Activated effector memory CD4-positive, alpha-beta T cell treated with Interleukin-2 at 50 U/mL for 16 hours (primary cell): Measurements from ENCODE around the gene DUSP12.
"Not testable (repeated sequence)": the region's sequence is repeated elsewhere in the genome, so short reads cannot be mapped to it uniquely, and the experiment has no call there.

Experiments used
- DNase-seq: peaks from one replicate; pipeline ENCODE4 v3.0.0-alpha.2; 2020

Gene DUSP12

DNA sequence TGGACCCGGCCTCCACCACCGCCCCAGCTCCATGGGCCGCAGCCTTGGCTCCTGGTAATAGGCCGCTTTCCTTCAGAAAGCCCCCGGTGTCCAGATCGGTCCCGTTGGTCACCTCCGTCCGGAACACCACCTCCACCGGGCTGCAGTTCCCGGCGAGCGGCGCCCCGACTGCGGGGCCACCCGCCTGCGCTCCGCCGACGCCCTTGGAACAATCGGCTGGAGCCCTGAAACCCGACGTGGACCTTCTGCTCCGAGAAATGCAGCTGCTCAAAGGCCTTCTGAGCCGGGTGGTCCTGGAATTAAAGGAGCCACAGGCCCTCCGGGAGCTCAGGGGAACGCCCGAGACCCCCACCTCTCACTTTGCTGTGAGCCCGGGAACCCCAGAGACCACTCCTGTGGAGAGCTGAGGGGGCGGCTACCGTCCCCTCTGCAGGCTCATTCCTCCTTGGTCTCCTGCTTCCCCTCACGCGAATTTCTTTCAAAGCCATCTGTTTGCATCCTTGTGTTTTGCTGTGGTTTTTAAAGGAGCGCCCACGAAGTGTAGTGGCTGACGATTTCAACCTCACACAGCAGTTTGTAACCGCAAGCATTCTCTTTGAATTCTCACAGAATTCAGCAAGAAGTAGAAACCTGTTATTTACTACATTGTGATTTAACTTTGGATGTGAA, 22.2 kb upstream of the DUSP12 start:
- peak; percentile 19 for DNase-seq

DNA sequence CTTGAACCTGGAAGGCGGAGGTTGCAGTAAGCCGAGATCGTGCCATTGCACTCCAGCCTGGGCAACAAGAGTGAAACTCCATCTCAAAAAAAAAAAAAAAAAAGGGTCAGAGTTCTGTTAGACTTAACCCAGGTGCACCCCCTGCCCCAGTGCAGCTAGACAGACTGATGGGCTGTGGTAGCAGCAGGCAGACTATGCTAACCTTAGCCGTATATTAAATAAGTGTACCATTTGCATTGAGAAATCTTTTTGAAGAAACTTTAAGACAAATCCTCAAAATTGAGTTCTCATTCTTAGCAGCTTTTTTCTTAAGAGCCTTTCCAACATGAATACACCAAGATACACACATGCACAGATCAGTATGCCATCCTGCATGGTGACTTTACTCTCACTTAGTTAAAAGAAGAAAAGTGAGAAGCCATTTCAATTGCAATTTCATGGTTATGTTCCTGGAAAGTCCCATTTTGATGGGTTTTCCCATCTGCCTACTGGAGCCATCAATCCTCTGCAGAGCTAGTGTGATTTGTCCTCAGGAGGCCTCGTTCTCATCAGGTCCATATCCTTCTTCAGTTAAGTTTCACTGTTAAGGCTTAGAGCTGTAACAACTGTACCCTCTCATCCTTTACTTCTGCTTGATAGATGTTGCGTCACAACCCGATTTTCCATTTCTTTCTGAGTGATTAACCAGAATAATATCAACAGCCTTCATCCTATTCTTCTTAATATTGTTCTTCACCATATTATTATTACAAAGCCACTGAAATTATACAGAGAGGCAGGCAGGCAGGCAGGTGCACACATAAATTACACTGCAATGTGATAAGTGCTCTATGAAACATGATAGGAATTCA, 21.0 kb upstream of the DUSP12 start:
- DNase-seq, result no peak

- DNase-seq, result no peak
Measured at GRCh38 chr1:161730050-161730564, 19.5 kb upstream of the DUSP12 start.

GRCh38 chr1:161731241-161731640, 18.3 kb upstream of the DUSP12 start:
- no peak for DNase-seq

- no peak for DNase-seq
Measured at GRCh38 chr1:161731981-161732718, 17.4 kb upstream of the DUSP12 start.

GRCh38 chr1:161733526-161733925, 16.1 kb upstream of the DUSP12 start:
- no peak for DNase-seq

GRCh38 chr1:161735837-161736236, 13.7 kb upstream of the DUSP12 start:
- no peak for DNase-seq

- DNase-seq, result no peak
Measured at GRCh38 chr1:161736335-161736969, 13.1 kb upstream of the DUSP12 start.

DNA sequence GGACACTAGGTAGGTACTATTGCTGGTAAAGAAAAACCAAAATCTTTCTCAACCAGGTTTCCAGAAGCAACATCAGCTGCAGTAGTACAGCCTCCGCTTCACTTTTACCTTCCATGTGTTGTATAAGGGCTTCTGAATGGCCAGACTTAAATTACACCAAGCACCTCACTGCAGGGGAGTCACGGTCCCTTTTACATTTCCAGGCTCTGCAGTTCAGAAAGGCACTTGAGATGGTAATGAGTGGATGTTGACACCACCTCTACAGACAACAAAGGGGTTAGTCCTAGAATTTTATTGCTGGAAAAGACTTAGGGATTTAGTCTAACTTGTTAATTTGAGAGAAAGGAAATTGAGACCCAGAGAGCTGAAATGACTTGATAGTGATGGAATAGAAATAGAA, 12.0 kb upstream of the DUSP12 start:
- DNase-seq, result no peak

DNA sequence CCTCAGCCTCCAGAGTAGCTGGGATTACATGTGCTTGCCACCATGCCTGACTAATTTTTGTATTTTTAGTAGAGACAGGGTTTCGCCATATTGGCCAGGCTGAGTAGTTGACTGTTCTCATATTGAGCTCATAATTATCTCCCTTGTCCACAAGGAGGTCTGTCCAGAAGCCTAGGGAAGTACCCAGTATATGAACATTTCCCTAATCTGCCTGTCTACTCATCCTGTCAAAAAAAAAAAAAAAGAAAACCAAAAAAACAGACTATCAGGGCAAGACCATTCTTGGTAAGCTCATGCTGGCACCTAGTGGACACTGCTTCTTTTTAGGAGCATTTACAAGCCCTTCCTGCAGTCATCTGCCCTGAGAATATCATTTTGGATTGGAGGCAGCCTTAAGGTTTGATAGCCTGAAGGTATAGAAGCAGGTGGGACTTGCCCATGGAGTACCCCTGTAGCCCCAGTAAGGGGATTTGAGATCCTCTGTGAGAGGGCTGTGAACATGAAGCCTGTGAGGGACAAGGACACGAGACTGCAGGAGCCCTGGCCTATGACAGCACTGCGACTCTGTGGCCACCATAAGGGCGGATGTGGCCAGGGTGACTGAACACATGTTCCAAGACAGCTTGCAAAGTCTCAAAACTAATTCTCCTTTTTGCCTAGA, 10.8 kb upstream of the DUSP12 start:
- peak; percentile 42 for DNase-seq

- DNase-seq, result no peak
Measured at GRCh38 chr1:161739865-161740566, 9.6 kb upstream of the DUSP12 start.

GRCh38 chr1:161740921-161741320, 8.7 kb upstream of the DUSP12 start:
- DNase-seq, result no peak

GRCh38 chr1:161743231-161743630, 6.4 kb upstream of the DUSP12 start:
- DNase-seq, result no peak

DNA sequence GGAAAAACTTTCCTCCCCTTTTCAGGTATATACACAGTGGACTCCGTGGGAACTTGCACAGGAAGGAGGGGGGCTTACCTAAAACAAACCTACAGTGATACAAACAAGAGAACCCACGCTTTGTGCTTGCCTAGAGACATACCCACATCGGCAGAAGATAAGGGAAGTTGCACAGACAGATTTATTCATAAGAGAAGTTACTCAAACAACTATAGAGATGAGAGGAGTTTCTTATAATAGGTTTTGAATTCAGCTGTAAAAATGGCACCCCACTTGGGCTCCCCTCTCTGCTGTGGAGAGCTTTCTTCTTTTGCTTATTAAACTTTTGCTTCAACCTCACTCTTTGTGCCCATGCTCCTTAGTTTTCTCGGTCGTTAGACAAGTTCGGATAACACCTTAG, 1.8 kb upstream of the DUSP12 start:
- DNase-seq, result no peak

- peak; percentile 10 for DNase-seq
Measured at GRCh38 chr1:161763522-161764098, 14.0 kb downstream of the DUSP12 start.

DNA sequence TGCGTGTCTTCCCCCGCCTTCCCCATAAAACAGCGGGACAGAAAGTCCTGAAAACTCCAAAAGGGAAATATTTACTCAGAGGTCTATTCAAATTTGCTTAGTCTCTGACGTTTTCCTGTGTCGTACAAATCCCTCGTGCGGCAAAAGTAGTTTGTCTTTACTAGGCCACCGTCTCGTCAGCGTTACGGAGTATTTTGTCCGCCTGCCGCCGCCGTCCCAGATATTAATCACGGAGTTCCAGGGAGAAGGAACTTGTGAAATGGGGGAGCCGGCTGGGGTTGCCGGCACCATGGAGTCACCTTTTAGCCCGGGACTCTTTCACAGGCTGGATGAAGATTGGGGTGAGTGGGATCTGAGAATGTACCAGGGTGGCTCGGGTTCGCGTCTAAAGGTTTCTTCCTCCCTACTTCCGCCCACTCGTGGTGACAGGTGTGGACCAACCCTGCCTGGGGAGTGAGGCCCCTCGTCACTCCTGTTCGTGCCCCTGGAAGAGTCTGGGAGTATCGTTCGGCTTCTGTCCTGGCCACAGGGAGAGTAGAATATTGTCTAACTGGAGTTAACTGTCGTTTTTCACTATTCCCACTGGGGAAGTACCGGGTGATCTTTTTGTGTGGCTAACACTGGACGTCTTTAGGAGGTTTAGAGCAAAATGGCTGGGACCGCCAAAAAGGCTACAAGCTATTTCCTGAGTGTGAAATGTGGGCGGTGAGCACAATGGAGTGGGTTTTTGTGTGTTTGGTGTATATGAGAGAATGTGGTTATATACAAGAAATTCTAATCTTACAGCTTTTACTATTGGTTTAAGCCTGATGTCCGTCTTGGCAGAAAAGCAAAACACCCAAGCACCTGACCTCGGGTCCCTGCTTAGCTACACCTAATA, 16.8 kb downstream of the DUSP12 start, which contains the start of gene ATF6:
Gene ATF6 (plus strand): TSS at position 219 of the 880 bp plus-strand sequence. CDS start 41 bp downstream, at position 260.
- DNase-seq, result peak; percentile 70

DNA sequence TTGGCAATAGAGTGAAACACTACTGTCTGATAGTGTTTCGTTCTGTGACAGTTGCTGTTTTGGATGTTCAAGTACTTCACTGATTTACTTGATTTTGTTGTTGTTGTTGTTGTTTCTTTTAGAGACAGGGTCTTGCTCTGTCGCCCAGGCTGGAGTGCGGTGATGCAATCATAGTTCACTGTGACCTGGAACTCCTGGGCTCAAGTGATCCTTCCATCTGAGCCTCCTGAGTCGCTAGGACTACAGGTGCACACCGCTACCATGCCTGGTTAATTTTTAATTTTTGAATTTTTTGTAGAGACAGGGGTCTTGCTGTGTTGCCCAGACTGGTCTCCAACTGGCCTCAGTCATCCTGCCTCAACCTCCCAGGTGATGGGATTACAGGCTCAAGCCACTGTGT, 18.9 kb downstream of the DUSP12 start:
- no peak for DNase-seq

DNA sequence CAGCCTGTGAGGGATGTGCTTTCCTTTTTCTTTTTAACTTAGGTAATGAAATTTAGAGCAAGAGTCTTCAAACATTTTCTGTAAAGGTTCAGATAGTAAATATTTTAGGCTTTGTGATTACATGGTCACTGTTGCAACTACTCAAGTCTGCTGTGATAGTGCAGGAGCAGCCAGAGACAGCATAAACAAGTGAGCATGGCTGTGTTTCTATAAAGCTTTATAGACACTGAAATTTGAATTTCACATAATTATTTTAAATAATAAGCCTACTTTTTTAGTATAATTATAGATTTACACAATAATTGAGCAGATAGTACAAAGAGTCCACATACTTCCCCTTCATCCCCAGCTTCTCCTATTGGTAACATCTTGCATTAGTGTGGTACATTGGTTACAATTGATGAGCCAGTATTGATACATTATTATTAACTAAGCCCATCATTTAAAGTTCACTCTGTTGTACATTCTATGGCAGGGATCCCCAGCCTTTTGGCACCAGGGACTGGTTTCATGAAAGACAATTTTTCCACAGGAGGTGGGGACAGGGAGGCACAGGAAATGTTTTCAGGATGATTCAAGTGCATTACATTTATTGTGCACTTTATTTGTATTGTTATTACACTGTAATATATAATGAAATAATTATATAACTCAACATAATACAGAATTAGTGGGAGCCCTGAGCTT, 19.5 kb downstream of the DUSP12 start:
- DNase-seq, result no peak

- not testable (repeated sequence) for DNase-seq
Measured at GRCh38 chr1:161769673-161770045, 20.1 kb downstream of the DUSP12 start.

DNA sequence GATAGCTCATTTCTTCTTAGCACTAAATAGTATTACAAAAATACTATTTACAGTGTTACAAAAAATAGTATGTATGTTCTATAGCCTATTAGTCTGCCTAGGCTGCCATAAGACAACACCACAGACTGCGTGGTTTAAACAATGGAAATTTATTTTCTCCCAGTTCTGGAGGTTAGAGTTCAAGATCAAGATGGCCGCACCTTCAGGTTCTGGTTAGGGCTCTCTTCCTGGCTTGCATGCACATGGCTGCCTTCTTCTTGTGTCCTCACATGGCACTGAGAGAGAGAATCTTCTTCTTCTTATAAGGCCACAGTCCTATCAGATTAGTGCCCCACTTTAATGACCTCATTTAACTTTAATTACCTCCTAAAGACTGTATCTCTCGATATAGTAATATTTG, 20.7 kb downstream of the DUSP12 start:
- DNase-seq, result no peak
